ENCODE results near the gene CHD3.
"Not testable (repeated sequence)": the region's sequence is repeated elsewhere in the genome, so short reads cannot be mapped to it uniquely, and the experiment has no call there.

The CHD3 gene

DNA sequence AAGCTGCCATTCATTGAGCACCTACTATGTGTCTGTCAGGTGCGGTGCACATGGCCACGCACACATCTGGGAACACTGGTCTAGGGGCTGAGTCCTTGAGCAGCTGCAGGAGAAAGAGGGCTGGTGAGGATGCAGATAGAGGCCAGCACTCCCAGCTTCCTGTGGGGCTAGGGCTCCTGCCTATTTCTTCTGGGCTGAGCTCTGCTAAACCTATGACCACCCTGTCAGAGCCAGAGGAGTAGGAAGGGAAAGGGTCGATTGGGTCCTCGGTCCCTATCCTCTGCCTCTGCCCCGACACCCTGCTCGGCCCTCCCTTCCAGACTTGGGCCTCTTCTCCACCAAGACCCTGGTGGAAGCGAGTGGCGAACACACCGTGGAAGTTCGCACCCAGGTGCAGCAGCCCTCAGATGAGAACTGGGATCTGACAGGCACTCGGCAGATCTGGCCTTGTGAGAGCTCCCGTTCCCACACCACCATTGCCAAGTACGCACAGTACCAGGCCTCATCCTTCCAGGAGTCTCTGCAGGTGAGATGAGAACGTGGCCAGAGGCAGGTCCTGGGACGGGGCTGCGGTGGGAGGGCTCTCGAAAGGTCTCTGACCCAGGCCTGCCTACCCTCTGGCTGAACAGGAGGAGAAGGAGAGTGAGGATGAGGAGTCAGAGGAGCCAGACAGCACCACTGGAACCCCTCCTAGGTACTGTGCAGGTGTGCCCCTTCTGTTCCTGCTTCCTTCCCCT lies 37.7 kb upstream of the CHD3 start:
- no peak for DNase-seq

DNA sequence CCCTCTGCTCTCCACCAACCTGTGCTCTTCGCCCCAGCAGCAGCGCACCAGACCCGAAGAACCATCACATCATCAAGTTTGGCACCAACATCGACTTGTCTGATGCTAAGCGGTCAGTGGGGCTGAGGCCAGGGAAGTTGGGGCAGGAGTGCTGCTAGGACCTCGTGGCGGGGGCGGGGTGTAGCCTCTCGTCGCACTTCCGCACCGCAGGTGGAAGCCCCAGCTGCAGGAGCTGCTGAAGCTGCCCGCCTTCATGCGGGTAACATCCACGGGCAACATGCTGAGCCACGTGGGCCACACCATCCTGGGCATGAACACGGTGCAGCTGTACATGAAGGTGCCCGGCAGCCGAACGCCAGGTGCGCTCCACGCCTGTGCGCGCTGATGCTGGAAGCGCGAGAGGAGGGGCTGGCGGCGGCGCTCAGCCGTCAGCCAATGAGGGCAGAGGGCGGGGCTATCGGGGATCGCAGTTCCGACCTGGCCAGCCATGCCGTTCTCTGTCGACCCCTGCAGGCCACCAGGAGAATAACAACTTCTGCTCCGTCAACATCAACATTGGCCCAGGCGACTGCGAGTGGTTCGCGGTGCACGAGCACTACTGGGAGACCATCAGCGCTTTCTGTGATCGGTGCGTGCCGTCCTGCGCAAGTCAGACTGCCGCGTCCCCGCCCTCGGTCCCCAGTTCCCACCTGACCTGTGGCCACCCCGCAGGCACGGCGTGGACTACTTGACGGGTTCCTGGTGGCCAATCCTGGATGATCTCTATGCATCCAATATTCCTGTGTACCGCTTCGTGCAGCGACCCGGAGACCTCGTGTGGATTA lies 36.9 kb upstream of the CHD3 start:
- DNase-seq = peak; percentile 62

DNA sequence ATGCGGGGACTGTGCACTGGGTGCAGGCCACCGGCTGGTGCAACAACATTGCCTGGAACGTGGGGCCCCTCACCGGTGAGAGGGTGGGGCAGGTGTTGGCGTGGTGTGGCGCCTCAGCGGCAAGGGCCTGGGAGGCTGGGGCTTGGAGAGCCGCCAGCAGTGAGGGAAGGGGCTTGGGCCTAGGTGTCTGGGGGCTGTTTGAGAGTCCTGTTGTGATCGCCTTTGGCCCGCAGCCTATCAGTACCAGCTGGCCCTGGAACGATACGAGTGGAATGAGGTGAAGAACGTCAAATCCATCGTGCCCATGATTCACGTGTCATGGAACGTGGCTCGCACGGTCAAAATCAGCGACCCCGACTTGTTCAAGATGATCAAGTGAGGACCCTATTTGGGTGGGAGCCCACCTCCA lies 36.3 kb upstream of the CHD3 start:
- no peak for DNase-seq

DNA sequence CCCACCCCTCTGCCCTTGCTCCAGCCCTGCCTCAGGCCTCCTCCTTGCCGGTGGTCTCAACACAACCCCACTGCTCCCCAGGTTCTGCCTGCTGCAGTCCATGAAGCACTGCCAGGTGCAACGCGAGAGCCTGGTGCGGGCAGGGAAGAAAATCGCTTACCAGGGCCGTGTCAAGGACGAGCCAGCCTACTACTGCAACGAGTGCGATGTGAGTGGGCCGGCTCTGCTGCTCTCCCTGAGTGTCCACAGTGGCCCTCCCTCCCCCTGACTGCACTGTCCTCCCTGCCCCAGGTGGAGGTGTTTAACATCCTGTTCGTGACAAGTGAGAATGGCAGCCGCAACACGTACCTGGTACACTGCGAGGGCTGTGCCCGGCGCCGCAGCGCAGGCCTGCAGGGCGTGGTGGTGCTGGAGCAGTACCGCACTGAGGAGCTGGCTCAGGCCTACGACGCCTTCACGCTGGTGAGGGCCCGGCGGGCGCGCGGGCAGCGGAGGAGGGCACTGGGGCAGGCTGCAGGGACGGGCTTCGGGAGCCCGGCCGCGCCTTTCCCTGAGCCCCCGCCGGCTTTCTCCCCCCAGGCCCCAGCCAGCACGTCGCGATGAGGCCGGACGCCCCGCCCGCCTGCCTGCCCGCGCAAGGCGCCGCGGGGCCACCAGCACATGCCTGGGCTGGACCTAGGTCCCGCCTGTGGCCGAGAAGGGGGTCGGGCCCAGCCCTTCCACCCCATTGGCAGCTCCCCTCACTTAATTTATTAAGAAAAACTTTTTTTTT lies 35.5 kb upstream of the CHD3 start:
- no peak for DNase-seq

DNA sequence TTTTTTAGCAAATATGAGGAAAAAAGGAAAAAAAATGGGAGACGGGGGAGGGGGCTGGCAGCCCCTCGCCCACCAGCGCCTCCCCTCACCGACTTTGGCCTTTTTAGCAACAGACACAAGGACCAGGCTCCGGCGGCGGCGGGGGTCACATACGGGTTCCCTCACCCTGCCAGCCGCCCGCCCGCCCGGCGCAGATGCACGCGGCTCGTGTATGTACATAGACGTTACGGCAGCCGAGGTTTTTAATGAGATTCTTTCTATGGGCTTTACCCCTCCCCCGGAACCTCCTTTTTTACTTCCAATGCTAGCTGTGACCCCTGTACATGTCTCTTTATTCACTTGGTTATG lies 34.9 kb upstream of the CHD3 start:
- no peak for DNase-seq

DNA sequence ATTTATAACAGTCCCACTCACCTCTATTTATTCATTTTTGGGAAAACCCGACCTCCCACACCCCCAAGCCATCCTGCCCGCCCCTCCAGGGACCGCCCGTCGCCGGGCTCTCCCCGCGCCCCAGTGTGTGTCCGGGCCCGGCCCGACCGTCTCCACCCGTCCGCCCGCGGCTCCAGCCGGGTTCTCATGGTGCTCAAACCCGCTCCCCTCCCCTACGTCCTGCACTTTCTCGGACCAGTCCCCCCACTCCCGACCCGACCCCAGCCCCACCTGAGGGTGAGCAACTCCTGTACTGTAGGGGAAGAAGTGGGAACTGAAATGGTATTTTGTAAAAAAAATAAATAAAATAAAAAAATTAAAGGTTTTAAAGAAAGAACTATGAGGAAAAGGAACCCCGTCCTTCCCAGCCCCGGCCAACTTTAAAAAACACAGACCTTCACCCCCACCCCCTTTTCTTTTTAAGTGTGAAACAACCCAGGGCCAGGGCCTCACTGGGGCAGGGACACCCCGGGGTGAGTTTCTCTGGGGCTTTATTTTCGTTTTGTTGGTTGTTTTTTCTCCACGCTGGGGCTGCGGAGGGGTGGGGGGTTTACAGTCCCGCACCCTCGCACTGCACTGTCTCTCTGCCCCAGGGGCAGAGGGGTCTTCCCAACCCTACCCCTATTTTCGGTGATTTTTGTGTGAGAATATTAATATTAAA lies 34.4 kb upstream of the CHD3 start:
- no peak for DNase-seq

DNA sequence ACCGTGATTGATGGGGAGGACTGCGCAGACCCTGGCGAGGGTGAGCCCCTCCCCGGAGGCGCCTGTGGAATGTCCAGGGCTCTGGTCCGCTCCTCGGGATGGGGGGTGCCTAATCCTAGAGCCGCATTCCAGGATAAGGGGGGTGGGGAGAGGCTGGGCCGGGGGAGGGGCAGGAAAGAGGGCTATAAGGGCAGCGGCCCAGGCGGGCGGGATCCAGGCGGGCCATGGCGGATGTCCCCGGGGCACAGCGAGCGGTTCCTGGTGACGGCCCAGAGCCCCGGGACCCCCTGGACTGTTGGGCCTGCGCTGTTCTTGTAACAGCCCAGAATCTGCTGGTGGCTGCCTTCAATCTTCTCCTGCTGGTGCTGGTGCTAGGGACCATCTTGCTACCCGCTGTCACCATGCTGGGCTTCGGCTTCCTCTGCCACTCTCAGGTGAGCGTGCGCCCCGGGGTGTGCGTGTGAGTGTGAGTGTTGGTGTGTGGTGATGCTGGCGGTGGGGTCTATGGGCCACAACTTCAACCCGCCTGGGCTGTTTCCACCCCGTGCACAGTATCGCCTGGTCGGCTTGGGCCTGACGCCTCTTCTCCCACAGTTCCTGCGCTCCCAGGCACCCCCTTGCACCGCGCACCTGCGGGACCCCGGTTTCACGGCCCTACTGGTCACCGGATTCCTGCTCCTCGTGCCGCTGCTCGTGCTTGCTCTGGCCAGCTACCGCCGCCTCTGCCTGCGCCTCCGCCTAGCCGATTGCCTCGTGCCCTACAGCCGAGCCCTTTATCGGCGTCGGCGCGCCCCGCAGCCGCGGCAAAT lies 33.5 kb upstream of the CHD3 start, which contains the start of gene TMEM88:
TSS of gene TMEM88 (plus strand) at position 216 of the 809 bp plus-strand sequence. CDS start at position 225, 9 bp downstream.
- no peak for DNase-seq

DNA sequence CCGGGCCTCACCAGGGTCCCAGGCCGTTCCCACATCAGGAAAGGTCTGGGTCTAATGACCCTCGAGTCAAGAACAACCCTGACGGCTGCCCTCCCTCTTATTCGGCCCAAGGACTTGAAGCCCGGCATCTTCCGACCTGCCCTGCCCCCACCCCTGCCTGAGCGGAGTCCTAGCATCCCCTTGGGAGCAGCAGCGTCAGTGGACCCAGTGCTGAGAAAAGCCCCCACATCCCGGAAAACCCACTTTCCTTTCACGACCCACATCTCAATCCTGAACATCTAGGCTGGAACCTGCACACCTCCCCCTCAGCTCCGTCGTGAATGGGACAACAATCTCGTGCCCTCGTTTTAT lies 33.0 kb upstream of the CHD3 start:
- no peak for DNase-seq

DNA sequence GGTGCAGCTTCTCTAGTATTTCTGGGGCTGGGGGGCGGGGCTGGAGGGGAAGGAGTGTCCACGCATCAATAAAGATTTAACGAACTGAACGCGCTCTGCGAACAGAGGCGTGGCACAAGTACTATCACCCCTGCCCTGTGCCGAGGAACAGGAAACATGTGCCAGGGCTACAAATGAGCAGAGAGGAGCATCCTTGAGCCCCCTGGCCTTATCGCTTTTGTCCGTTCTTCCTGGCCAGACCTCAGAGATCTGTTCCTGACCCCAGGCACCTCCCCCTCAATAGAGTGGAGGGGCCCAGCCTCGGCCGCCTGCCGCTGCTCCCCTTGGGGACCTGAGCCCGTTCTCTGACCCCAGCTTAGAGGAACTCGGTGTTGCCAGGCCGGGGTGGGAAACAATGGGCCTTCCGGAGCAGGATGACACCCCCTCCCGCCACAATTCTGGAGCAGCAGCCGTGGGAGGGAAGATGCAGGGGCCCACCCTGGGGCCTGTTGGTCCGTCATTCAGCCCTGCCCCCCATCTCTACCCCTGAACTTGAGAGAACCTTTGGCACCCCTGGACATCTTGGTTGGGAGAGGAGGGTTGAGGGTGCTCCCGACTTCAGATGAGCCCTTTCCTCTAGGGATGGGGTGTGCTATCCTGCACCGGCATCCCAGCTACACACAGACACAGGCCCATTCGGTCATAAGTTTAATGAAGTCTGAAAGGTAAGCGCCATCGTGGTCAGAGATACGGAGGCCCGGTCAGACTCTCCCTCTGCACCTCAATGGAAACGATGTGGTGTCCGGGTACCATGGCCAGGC lies 32.4 kb upstream of the CHD3 start:
- no peak for DNase-seq

DNA sequence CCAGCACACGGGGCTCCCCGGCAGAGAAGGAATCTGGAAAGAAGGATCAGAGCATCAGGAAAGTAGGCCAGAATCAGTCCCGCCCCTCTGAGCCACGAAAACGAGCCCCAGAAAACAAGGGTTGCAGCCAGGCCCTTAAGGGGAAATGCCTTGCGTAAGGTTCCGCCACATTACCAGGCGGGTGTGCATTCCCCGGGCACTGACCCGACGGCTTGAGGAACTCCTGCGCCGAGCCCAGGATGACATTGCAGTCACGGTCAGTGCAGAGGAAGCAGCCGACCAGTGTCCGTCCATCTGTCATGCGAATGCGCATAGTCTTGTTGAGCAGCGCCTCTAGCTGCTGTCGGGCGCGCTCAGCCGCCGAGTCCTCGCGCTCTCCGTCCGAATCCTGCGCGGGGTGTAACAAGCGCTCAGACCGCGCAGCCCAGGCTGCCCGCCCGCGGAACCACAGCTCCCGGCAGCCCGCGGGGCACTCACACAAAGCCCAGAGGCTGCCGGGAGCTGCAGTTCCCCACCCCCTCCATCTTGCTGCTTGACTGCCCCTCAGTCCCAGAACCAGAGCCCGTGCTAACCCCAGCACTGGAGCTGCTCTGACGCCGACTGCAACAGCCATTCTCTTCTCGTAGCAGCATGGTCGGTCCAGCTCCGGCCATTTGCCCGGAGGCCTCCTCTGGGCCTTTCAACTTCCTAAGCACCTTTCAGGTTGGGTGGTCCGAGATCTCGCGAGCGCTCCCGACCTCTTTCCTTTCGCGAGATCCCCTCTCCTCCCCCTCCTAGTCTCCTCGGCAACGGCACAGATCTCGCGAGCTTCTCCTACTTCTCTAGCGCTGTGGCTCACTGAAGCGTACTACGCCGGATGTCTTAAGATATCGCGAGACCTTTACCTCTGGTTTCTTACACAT lies 31.5 kb upstream of the CHD3 start, which contains the start of gene NAA38:
TSS of gene NAA38 (minus strand) at position 749 of the 902 bp plus-strand sequence. CDS start at position 653, 96 bp downstream.
- DNase-seq = peak; percentile 88

DNA sequence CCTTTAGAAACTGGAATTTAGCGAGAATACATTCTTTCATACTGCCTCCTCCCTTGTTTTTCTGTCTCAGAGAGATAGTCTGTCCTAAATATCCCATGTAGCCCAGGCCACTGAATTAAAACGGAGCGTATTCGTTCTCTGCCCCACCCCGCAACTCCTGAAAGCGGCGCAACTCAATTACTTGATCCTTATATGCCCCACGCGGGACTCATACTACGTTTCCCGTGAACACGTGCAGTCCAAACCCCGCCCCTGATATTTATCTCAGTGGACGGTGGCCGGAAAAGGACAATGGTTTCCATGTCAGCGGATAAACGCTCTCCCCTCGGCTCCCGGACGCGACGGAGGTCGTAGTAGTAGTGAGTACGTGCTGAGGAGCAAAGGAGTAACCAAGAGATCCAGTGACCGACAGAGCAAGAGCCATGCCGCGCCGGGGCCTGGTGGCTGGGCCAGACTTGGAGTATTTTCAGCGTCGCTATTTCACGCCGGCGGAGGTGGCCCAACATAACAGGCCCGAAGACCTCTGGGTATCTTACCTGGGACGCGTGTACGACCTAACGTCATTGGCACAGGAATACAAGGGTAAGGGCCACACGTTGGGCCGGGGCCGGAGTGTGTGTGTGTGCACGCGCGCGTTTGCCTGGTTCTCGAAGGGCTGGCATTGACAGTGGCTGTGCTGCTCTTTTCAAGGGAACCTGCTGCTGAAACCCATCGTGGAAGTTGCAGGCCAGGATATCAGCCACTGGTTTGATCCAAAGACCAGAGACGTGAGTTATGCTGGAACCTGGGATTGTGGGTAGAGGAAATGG lies 30.7 kb upstream of the CHD3 start, which contains the start of gene CYB5D1:
TSS of gene CYB5D1 (plus strand) at position 291 of the 809 bp plus-strand sequence. CDS start at position 423, 132 bp downstream.
- peak; percentile 70 for DNase-seq

DNA sequence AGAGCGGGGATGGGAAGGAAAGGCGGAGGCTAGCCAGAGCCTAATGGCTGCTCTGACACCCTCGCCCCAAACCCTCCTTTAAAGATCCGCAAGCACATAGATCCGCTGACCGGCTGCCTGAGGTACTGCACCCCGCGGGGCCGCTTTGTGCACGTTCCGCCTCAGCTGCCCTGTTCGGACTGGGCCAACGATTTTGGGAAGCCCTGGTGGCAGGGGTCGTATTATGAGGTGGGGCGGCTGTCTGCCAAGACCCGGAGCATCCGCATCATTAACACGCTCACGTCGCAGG lies 30.1 kb upstream of the CHD3 start:
- no peak for DNase-seq

DNA sequence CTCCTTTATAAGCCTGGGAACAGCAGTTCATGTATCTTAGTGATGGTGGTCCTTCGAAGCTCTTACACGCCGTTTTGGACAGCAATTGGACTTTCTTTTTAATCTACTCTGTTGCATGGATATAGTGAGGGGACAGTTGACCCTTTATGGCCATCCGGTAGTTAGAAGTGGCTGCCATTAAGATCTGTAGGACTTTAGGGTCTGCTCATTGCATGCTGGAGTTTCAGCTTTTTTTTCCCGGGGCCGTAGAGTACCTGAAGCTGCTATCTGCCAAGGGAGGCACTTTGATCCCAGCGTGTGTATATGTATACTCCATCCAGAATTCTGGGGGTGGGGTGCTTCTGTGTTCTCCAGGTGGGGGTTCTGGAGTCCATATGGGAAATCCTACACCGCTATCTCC lies 29.6 kb upstream of the CHD3 start:
- no peak for DNase-seq

DNA sequence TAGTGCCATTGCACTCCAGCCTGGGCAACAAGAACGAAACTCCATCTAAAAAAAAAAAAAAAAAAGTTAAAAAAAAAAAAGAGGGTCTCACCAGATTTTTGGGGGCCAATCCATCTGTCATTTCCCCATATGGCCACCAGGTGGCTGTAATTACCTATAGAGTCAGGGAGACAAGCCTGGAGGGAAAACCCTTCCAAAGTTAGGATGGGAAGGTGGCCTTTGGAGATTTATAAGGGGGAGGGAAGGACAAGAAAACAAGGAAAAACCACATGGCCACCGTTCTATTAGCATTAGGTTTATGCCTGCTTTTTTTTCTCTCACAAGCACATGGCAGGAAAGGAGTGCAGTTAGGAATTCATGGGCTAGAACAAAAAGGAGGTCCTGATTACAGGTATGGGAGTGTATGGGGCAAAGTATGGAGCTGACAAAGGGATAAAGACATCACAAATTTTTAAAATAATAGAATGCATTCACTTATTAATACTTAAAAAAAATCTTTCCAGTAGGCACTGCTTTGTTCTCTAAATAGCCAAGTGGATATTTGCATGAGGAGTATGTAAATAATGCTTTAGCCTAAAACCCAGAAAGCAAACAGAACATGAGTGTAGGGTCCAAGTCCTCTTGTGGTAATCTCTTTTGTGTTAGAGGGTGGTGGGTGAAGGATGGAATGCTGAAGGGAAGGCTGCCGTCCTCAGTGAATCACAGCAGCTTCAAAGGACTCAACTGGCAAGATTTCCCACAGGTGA lies 25.7 kb upstream of the CHD3 start:
- DNase-seq = peak; percentile 8

DNA sequence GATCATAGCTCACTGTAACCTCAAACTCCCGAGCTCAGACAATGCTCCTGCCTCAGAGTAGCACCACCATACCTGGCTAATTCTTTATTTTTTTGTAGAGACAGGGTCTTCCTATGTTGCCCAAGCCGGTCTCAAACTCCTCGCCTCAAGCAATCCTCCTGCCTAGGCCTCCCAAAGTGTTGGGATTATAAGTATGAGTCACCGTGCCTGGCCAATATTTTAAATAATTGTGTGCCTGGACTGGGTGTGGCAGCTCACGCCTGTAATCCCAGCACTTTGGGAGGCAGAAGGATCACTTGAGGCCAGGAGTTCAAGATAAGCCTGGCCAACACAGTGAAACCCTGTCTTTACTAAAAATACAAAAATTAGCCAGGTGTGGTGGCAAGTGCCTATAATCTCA lies 24.2 kb upstream of the CHD3 start:
- not testable (repeated sequence) for DNase-seq

DNA sequence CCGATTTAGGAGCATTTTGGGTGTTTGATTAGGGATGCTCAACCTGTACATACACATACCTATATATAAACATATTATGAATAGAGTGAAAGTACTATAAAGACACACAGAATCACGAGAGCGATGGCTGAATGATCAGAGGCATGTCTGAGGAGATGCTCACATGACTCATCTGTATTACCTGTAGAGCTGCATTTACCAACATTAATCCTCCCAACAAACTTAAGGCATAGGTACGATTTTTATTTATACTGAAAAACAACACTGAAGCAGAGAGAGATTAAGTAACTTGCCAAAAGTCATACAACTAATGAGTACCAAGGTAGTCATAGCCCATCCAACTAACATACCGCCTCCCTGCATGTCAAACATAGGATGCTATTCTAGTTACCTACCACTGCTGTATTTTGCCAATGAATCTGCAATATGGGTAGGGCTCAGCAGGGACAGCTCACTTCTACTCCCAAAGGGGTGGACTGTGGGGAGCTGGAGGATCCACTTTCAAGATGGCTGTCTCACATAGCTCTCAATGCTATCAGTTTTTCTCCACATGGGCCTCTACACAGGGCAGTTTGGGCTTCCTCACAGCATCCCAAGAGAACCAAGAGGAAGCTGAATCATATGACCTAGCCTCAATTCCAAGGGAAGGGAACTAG lies 23.5 kb upstream of the CHD3 start:
- no peak for DNase-seq

DNA sequence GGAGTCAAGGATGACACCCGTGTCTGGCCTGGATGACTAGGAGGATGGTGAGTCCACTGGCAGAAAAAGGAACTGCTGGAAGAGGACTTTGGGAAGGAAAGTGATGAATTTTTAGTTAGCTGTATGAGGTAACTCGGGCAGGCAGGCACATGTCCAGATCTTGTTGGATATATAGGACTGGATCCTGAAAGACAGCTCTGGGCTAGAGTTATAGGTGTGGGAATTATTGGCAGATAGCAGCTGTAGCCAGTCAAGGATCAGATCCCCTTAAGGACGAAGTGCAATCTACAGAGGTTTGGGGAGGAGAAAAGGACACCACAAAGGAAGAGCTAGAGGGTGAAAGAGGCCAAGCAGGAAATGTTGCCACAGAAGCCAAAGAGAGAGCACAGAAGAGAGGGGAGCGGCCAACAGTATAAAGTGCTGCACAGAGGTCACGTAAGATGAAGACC lies 20.7 kb upstream of the CHD3 start:
- no peak for DNase-seq

DNA sequence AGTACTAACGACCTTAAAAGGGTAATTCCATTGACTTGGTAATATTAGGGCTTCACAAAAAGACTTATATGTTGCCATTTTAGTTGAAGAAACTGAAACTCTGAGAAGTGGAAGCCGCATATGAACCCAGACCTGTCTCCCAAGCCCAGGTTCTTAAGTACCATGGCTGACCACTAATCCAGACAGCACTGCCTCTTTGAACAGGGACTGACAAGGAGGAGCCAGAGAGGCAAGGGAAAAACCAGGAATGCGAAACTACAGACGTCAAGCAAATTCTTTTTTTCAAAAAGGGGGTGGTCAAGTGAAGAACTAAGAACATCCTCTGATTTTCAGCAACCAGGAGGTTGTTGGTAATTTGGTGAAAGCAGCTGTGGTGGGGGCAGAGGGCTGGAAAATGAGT lies 15.5 kb upstream of the CHD3 start:
- DNase-seq = no peak
